HCT116 (cell line): Measurements from ENCODE around the gene HNRNPH1. TPM values are rescaled to one million over a fixed set of nuclear protein-coding genes. Genes with fewer than 3 reads are reported as not detected.

Source experiments
- ATAC-seq: fragments of 200-7000 bp; cut with Tn5 transposase; 2 replicates; pipeline ENCODE4 v1.9.1; 2020; ENCODE audit warnings: mild to moderate bottlenecking, moderate library complexity
- BruUV-seq: library from RNA; stranded (reverse); fragments of 400-500 nt; replicated peaks from 2 replicates; lab custom pipeline; 2021; lab: Mats Ljungman, UMichigan
- CTCF ChIA-PET: fragments of 300-600 bp; sonication (Branson Sonifier 250); formaldehyde crosslinking; loops from one replicate; lab custom pipeline; 2021; ENCODE audit warnings: antibody characterized with exemption; lab: Charles Lee
- POLR2A ChIA-PET: fragments of 300-600, 350-600 bp; sonication (Branson Sonifier 250); formaldehyde crosslinking; loops from one replicate; lab custom pipeline; 2021; ENCODE audit warnings: antibody characterized with exemption; lab: Charles Lee
- RAD21 ChIA-PET, 2 experiments: fragments of 300-600 bp; sonication (Branson Sonifier 250); formaldehyde crosslinking; loops; one replicate each; lab custom pipeline; 2023; ENCODE audit warnings: low total read pairs in 2 of 2; ENCODE audit not compliant: uncharacterized antibody in 2 of 2, unreplicated experiment in 2 of 2, low non-redundant PET in 1 of 2; lab: Charles Lee
- DNase-seq: peaks from one replicate; pipeline ENCODE4 v3.0.0-alpha.2; 2010; ENCODE audit warnings: low read depth, low spot score
- H2AFZ ChIP-seq: fragments of 200-600 bp; shearing (Covaris generic), sonication (generic); 2 replicates; pipeline ENCODE4 v1.6.1; 2017; ENCODE audit warnings: low read depth, mixed run types, mixed read lengths, antibody characterized with exemption, low read length; ENCODE audit not compliant: poor library complexity, severe bottlenecking
- H3K27ac ChIP-seq: 2 replicates; pipeline ENCODE4 v1.5.1; 2012; ENCODE audit warnings: low read depth, low read length
- H3K27me3 ChIP-seq: fragments of 200-600 bp; sonication (generic); 2 replicates; pipeline ENCODE4 v1.6.1; 2016; ENCODE audit warnings: mixed run types, low read length, mixed read lengths; ENCODE audit not compliant: insufficient read depth
- H3K36me3 ChIP-seq, 2 experiments: fragments of 200-500 bp in 1 of 2; fragments of 200-600 bp in 1 of 2; sonication (Bioruptor generic) in 1 of 2; sonication (generic) in 1 of 2; 2 replicates each; pipeline versions ENCODE4 v1.5.1 to v1.6.1; 2014 to 2016; ENCODE audit warnings: low read length in 2 of 2, inconsistent platforms in 1 of 2, mixed read lengths in 1 of 2, mixed run types in 1 of 2; ENCODE audit not compliant: insufficient read depth in 2 of 2, control insufficient read depth in 1 of 2
- H3K4me1 ChIP-seq, 2 experiments: fragments of 200-600 bp in 1 of 2; sonication (generic) in 1 of 2; 2 replicates each; pipeline versions ENCODE4 v1.5.1 to v1.6.1; 2012 to 2017; ENCODE audit warnings: low read length in 2 of 2, inconsistent platforms in 1 of 2, mild to moderate bottlenecking in 1 of 2, mixed read lengths in 1 of 2, mixed run types in 1 of 2, moderate library complexity in 1 of 2; ENCODE audit not compliant: insufficient read depth in 2 of 2, control insufficient read depth in 1 of 2
- H3K4me2 ChIP-seq: fragments of 200-600 bp; sonication (generic); 2 replicates; pipeline ENCODE4 v1.6.1; 2017; ENCODE audit warnings: mixed run types, low read length, mixed read lengths
- H3K4me3 ChIP-seq, 2 experiments: fragments of 200-600 bp in 1 of 2; sonication (generic) in 1 of 2; replicated peaks in 1 of 2; 2 replicates each; pipeline ENCODE4 v1.5.1; 2011 to 2016; ENCODE audit warnings: low read length in 2 of 2, control low read depth in 1 of 2, low read depth in 1 of 2, mild to moderate bottlenecking in 1 of 2, mixed read lengths in 1 of 2, mixed run types in 1 of 2
- H3K79me2 ChIP-seq: fragments of 200-600 bp; sonication (generic); 2 replicates; pipeline ENCODE4 v1.6.1; 2017; ENCODE audit warnings: mild to moderate bottlenecking, mixed run types, low read length, moderate library complexity, mixed read lengths; ENCODE audit not compliant: insufficient read depth
- H3K9ac ChIP-seq: fragments of 200-600 bp; sonication (generic); 2 replicates; pipeline ENCODE4 v1.6.1; 2016; ENCODE audit warnings: low read length, mixed read lengths
- H3K9me2 ChIP-seq: fragments of 200-600 bp; sonication (generic), shearing (Covaris generic); 2 replicates; pipeline ENCODE4 v1.6.1; 2017; ENCODE audit warnings: mixed run types, mild to moderate bottlenecking, moderate library complexity; ENCODE audit not compliant: insufficient read depth
- H3K9me3 ChIP-seq, 2 experiments: fragments of 200-500 bp in 1 of 2; fragments of 200-600 bp in 1 of 2; sonication (Bioruptor generic) in 1 of 2; sonication (generic) in 1 of 2; 2 replicates each; pipeline ENCODE4 v1.6.1; 2014 to 2017; ENCODE audit warnings: low read length in 2 of 2, mixed read lengths in 2 of 2, inconsistent platforms in 1 of 2, low read depth in 1 of 2, mild to moderate bottlenecking in 1 of 2, mixed run types in 1 of 2, moderate library complexity in 1 of 2; ENCODE audit not compliant: control insufficient read depth in 1 of 2, insufficient read depth in 1 of 2
- H4K20me1 ChIP-seq: fragments of 200-600 bp; sonication (generic), shearing (Covaris generic); 2 replicates; pipeline ENCODE4 v1.6.1; 2017; ENCODE audit warnings: mixed run types, mild to moderate bottlenecking, moderate library complexity; ENCODE audit not compliant: insufficient read depth
- CBX3 ChIP-seq: IDR thresholded peaks from 2 replicates; pipeline ENCODE4 v1.6.1; 2012; ENCODE audit warnings: low read depth
- CEBPB ChIP-seq: IDR thresholded peaks from 2 replicates; pipeline ENCODE4 v1.6.1; 2012; ENCODE audit warnings: low read depth
- ELF1 ChIP-seq: IDR thresholded peaks from 2 replicates; pipeline ENCODE4 v1.6.1; 2012; ENCODE audit warnings: low read depth, borderline replicate concordance
- EZH2 ChIP-seq: fragments of 200-600 bp; sonication (generic); IDR thresholded peaks from 2 replicates; pipeline ENCODE4 v1.6.1; 2017; ENCODE audit warnings: antibody characterized with exemption, mixed run types
- EZH2phosphoT487 ChIP-seq: fragments of 200-600 bp; IDR thresholded peaks from 2 replicates; pipeline ENCODE4 v1.6.1; 2018; ENCODE audit warnings: antibody characterized with exemption, borderline replicate concordance
- POLR2A ChIP-seq: IDR thresholded peaks from 2 replicates; pipeline ENCODE4 v1.7.0; 2011; ENCODE audit warnings: borderline replicate concordance; ENCODE audit not compliant: insufficient read depth, insufficient read length; ENCODE audit errors: extremely low read depth
- POLR2AphosphoS5 ChIP-seq: IDR thresholded peaks from 2 replicates; pipeline ENCODE4 v1.6.1; 2011; ENCODE audit warnings: mild to moderate bottlenecking, low read depth, low read length, moderate library complexity
- RAD21 ChIP-seq: IDR thresholded peaks from 2 replicates; pipeline ENCODE4 v1.6.1; 2012; ENCODE audit warnings: low read depth, mild to moderate bottlenecking
- SIN3A ChIP-seq: IDR thresholded peaks from 2 replicates; pipeline ENCODE4 v1.6.1; 2012; ENCODE audit warnings: low read depth
- SP1 ChIP-seq: IDR thresholded peaks from 2 replicates; pipeline ENCODE4 v1.6.1; 2012; ENCODE audit warnings: low read depth
- SRF ChIP-seq: IDR thresholded peaks from 2 replicates; pipeline ENCODE4 v1.6.1; 2012; ENCODE audit warnings: low read depth
- YY1 ChIP-seq: IDR thresholded peaks from 2 replicates; pipeline ENCODE4 v1.6.1; 2011; ENCODE audit warnings: low read length, low read depth, moderate library complexity, mild to moderate bottlenecking; ENCODE audit not compliant: insufficient replicate concordance; ENCODE audit errors: extremely low read depth
- ZFX ChIP-seq: fragments of 450-650 bp; IDR thresholded peaks from 2 replicates; pipeline ENCODE4 v1.6.1; 2017
- intact Hi-C: fragments of 100-400 bp; cut with micrococcal nuclease; formaldehyde crosslinking; loops from 2 replicates; pipeline ENCODE4 v1.10.0; 2022
- total RNA-seq: library from RNA; stranded (reverse); gene quantifications from one replicate; pipeline ENCODE4 v1.2.1, GENCODE V29; 2021; ENCODE audit not compliant: unreplicated experiment
- TF ChIP-seq, protein P1 (sequence below): IDR thresholded peaks from 2 replicates; pipeline ENCODE4 v1.6.1; 2012
- TF ChIP-seq, protein P2 (sequence below): IDR thresholded peaks from 2 replicates; pipeline ENCODE4 v1.6.1; 2012
- TF ChIP-seq, protein P3 (sequence below): IDR thresholded peaks from 2 replicates; pipeline ENCODE4 v1.6.1; 2011; ENCODE audit warnings: mild to moderate bottlenecking, low read length, moderate library complexity; ENCODE audit not compliant: insufficient replicate concordance; ENCODE audit errors: extremely low read depth

Gene HNRNPH1
- total RNA-seq, 1 experiment from 2014 or later, result 788 TPM

DNA sequence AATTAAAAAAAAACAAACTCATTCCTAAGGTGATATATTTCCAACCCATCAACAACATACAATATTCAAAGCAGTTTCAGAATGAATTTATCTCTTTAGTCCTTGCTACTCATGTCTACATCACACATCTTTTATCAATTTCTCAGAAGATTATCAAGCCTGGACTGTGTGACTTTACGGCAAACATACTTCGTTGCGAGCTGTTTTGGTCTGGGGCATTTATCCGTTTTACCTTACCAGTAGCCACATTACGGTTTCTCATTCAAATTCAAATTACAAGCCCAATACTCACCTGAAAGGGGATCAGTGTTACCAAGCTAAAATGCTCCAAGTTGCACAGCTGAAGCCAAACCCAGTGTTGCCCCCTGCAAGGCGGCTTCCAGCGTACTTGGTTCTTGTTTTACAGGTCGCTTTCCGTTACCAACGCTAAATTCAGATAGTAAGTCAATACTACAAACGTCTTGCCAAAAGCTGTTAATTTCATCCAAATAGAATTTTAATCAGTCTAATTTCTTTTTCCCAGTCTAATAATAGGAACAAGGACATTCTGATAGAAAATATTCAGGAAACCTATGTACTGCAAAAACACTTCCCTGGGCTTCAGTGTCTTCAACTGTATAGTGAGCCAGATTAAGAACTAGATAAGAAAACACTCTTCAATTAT is 1.8 kb downstream of the HNRNPH1 start:
- Histone ChIP-seq H3K4me2 (peak overlapping the region; percentile 79), H2AFZ (no peak overlapping the region), H3K4me1 (peaks cover 21 to 35% of the 10 kb centered on the region in 2 experiments), H3K27ac (no peak overlapping the region), H3K27me3 (no peaks in the 10 kb centered on the region), H4K20me1 (peaks cover 59% of the 10 kb centered on the region), H3K4me3 (peak overlapping the region; percentile 91 to 98), H3K9ac (peak overlapping the region; percentile 68), H3K9me2 (no peaks in the 10 kb centered on the region), H3K79me2 (peaks cover 67% of the 10 kb centered on the region), H3K36me3 (peaks cover 50 to 56% of the 10 kb centered on the region in 2 experiments), H3K9me3 (no peaks in the 10 kb centered on the region)
- RAD21 ChIA-PET, result no interaction called here
- DNase-seq (no peak), ATAC-seq (no peak)
- intact Hi-C loops, result loop anchor here (5.0 kb wide), 2 partner anchors 46 to 64 kb away; no protein-coding TSS in a partner anchor
- POLR2A ChIA-PET, result interaction anchor here (3.5 kb wide), 1 partner anchor 8 kb away, joined by 63 read pairs; no protein-coding TSS in a partner anchor
- BruUV-seq, result TSS peak; percentile 40
- TF ChIP-seq SIN3A (no peak), CEBPB (no peak), EZH2 (no peak), EZH2phosphoT487 (no peak), YY1 (no peak), ZFX (no peak)
- TF ChIP-seq, protein P1, sequence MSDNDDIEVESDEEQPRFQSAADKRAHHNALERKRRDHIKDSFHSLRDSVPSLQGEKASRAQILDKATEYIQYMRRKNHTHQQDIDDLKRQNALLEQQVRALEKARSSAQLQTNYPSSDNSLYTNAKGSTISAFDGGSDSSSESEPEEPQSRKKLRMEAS, result no peak
- CTCF ChIA-PET, result no interaction called here

- H3K9ac ChIP-seq, result peak overlapping the region; percentile 68; the same call in 1 of the 2 replicates
- DNase-seq, result no peak
- BruUV-seq, result no TSS peak
- no peaks in the 10 kb centered on the region for H3K27me3 ChIP-seq
- H3K4me2 ChIP-seq, result peak overlapping the region; percentile 79; the same call in 1 of the 2 replicates
- peaks cover 21 to 35% of the 10 kb centered on the region in 2 experiments for H3K4me1 ChIP-seq
- H3K27ac ChIP-seq, result no peak overlapping the region
- CTCF ChIA-PET, result no interaction called here
- intact Hi-C loops, result loop anchor here (5.0 kb wide), 2 partner anchors 46 to 64 kb away; no protein-coding TSS in a partner anchor
- POLR2A ChIA-PET, result interaction anchor here (1.6 kb wide), 1 partner anchor 10 kb away, joined by 3 read pairs; no protein-coding TSS in a partner anchor
- no peak for ATAC-seq
- H3K79me2 ChIP-seq, result peaks cover 75% of the 10 kb centered on the region
- H4K20me1 ChIP-seq, result peaks cover 66% of the 10 kb centered on the region
- no peaks in the 10 kb centered on the region for H3K9me3 ChIP-seq
- no peaks in the 10 kb centered on the region for H3K9me2 ChIP-seq
- peaks cover 59 to 64% of the 10 kb centered on the region in 2 experiments for H3K36me3 ChIP-seq
- H2AFZ ChIP-seq, result no peak overlapping the region
- RAD21 ChIA-PET, result no interaction called here
- no peak overlapping the region for H3K4me3 ChIP-seq
- TF ChIP-seq, protein P1, result no peak
- TF ChIP-seq EZH2phosphoT487 (no peak), ELF1 (no peak), SRF (no peak), POLR2AphosphoS5 (no peak), CBX3 (no peak), CEBPB (no peak), POLR2A (no peak), YY1 (no peak), RAD21 (no peak), SP1 (no peak)
- TF ChIP-seq, protein P2, sequence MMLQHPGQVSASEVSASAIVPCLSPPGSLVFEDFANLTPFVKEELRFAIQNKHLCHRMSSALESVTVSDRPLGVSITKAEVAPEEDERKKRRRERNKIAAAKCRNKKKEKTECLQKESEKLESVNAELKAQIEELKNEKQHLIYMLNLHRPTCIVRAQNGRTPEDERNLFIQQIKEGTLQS, result no peak
- TF ChIP-seq, protein P3, sequence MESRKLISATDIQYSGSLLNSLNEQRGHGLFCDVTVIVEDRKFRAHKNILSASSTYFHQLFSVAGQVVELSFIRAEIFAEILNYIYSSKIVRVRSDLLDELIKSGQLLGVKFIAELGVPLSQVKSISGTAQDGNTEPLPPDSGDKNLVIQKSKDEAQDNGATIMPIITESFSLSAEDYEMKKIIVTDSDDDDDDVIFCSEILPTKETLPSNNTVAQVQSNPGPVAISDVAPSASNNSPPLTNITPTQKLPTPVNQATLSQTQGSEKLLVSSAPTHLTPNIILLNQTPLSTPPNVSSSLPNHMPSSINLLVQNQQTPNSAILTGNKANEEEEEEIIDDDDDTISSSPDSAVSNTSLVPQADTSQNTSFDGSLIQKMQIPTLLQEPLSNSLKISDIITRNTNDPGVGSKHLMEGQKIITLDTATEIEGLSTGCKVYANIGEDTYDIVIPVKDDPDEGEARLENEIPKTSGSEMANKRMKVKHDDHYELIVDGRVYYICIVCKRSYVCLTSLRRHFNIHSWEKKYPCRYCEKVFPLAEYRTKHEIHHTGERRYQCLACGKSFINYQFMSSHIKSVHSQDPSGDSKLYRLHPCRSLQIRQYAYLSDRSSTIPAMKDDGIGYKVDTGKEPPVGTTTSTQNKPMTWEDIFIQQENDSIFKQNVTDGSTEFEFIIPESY, result no peak
Measured at GRCh38 chr5:179620703-179621350, 2.6 kb downstream of the HNRNPH1 start.
